Activated T-helper 17 cell treated with anti-CD3 and anti-CD28 coated beads, Interleukin-2, amount 50 U/mL, for 72 hours (primary cell): Measurements from ENCODE around the gene KLK5. TPM values are rescaled to one million over a fixed set of nuclear protein-coding genes. Genes with fewer than 3 reads are reported as not detected.
"Not testable (repeated sequence)": the region's sequence is repeated elsewhere in the genome, so short reads cannot be mapped to it uniquely, and the experiment has no call there.

Experiments
- ATAC-seq: fragments of 150-1000 bp; cut with Tn5 transposase; replicated peaks from 2 replicates; pipeline ENCODE4 v1.10.0; 2021; ENCODE audit warnings: mild to moderate bottlenecking, moderate library complexity
- H3K27ac Mint-ChIP-seq: one replicate; pipeline ENCODE4 v1.8.0; 2022; ENCODE audit warnings: mixed read lengths
- H3K27me3 Mint-ChIP-seq: one replicate; pipeline ENCODE4 v1.8.0; 2022; ENCODE audit warnings: mixed read lengths
- H3K36me3 Mint-ChIP-seq: one replicate; pipeline ENCODE4 v1.8.0; 2022; ENCODE audit warnings: low read depth, mild to moderate bottlenecking, mixed read lengths
- H3K4me1 Mint-ChIP-seq: one replicate; pipeline ENCODE4 v1.8.0; 2022; ENCODE audit warnings: mixed read lengths
- H3K4me3 Mint-ChIP-seq: one replicate; pipeline ENCODE4 v1.8.0; 2022; ENCODE audit warnings: mild to moderate bottlenecking, mixed read lengths
- H3K9me3 Mint-ChIP-seq: one replicate; pipeline ENCODE4 v1.8.0; 2022; ENCODE audit warnings: mixed read lengths
- total RNA-seq, 2 donors: library from RNA; stranded (reverse); gene quantifications; one replicate each; pipeline ENCODE4 v1.2.3, GENCODE V29; 2022

KLK5 gene
- total RNA-seq, 2 donors from 2014 or later, result not detected

DNA sequence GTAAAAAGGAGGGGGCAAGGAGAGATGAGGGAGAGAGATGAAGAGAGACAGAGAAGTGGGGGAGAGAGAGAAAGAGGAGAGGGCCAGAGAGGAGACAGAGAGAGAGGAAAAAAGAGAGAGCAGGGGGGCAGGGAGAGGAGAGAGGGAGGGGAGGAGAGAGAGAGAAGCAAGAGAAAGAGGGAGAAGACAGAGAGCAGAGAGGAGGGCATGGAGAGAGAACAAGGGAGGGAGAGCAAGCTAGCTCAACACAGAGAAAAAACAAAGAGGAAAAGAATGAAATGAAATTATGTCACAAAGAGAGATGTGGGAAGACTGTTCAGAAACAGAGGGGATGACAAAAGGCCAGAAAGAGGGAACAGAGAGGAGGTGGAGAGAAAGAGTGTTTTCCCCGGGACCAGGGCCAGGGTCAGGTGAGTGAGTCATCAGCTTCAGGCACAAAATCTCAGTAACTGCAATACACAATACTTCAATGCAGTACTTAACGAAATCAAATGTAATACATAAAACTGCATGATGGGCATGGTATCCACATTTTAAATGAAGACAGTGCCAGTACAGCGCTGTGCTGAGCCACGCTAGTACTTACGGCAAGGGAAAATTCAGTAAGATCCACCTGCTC is 26.0 kb upstream of the KLK5 start:
- Mint-ChIP-seq H3K36me3 (no peaks in the 10 kb centered on the region), H3K4me3 (no peak overlapping the region), H3K4me1 (no peaks in the 10 kb centered on the region), H3K9me3 (no peaks in the 10 kb centered on the region), H3K27ac (no peak overlapping the region), H3K27me3 (peaks cover 50% of the 10 kb centered on the region)
- ATAC-seq, result no peak

DNA sequence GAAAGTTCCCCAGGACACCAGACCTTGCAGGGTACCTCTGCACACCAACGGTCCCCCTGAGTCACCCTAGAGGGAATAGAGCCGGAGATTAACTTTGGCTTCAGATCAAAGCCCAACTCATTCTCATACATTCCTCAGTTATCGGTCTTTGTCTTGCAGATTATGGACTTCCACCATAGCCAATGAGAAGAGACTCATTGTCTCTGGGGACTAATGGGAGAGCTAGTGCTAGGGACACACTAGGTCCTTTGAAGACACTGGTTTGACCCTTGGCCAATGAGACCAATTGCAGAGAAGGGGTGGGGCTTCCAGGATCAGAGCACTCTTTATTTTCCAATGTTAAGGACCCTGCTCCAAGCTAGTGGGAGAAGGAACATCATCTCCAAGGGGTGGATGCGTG is 24.8 kb upstream of the KLK5 start:
- Mint-ChIP-seq H3K4me1 (no peaks in the 10 kb centered on the region), H3K36me3 (no peaks in the 10 kb centered on the region), H3K4me3 (no peak overlapping the region), H3K27ac (no peak overlapping the region), H3K27me3 (peaks cover 53% of the 10 kb centered on the region), H3K9me3 (no peaks in the 10 kb centered on the region)
- ATAC-seq, result no peak

DNA sequence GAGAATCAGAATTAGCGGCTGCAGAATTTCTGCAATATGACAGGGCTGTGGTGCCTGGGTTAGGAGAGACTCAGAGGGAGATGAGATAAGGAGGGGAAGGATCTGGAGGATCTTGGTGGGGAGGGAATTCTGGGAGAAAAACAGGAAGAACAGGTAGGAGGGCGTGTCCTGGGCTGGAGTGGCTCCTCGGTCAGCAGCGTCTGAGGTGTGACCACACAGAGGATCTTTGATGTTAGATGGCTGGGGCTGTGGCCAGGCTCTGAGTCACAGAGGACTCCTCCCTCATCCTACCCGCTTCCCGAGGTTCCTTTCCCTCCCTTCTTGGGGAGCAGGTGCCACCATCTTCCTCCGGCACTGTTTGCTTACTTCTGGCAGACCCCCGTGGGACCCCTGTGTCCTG is 22.9 kb upstream of the KLK5 start:
- H3K27me3 Mint-ChIP-seq, result peaks cover 46% of the 10 kb centered on the region
- no peak for ATAC-seq
- H3K27ac Mint-ChIP-seq, result no peak overlapping the region
- H3K4me1 Mint-ChIP-seq, result no peaks in the 10 kb centered on the region
- no peaks in the 10 kb centered on the region for H3K36me3 Mint-ChIP-seq
- no peak overlapping the region for H3K4me3 Mint-ChIP-seq
- no peaks in the 10 kb centered on the region for H3K9me3 Mint-ChIP-seq

DNA sequence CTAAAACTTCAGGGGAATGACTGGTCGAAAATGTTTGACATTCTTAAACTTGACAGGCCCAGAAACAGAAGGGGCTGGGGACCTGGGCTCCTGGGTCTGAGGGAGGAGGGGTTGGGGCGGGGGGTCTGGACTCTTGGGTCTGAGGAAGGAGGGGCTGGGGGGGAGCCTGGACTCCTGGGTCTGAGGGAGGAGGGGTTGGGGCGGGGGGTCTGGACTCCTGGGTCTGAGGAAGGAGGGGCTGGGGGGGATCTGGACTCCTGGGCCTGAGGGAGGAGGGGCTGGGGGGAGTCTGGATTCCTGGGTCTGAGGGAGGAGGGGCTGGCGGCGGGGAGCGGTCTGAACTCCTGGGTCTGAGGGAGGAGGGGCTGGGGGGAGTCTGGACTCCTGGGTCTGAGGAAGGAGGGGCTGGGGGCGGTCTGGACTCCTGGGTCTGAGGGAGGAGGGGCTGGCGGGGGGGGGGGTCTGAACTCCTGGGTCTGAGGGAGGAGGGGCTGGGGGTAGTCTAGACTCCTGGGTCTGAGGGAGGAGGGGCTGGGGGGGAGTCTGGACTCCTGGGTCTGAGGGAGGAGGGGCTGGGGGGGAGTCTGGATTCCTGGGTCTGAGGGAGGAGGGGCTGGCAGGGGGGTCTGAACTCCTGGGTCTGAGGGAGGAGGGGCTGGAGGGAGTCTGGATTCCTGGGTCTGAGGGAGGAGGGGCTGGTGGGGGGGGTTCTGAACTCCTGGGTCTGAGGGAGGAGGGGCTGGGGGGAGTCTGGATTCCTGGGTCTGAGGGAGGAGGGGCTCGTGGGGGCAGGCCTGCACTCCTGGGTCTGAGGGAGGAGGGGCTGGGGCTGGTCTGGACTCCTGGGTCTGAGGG is 22.1 kb upstream of the KLK5 start:
- H3K27ac Mint-ChIP-seq, result no peak overlapping the region
- no peak for ATAC-seq
- H3K4me1 Mint-ChIP-seq, result no peaks in the 10 kb centered on the region
- no peak overlapping the region for H3K4me3 Mint-ChIP-seq
- peaks cover 48% of the 10 kb centered on the region for H3K27me3 Mint-ChIP-seq
- no peaks in the 10 kb centered on the region for H3K9me3 Mint-ChIP-seq
- H3K36me3 Mint-ChIP-seq, result no peaks in the 10 kb centered on the region

DNA sequence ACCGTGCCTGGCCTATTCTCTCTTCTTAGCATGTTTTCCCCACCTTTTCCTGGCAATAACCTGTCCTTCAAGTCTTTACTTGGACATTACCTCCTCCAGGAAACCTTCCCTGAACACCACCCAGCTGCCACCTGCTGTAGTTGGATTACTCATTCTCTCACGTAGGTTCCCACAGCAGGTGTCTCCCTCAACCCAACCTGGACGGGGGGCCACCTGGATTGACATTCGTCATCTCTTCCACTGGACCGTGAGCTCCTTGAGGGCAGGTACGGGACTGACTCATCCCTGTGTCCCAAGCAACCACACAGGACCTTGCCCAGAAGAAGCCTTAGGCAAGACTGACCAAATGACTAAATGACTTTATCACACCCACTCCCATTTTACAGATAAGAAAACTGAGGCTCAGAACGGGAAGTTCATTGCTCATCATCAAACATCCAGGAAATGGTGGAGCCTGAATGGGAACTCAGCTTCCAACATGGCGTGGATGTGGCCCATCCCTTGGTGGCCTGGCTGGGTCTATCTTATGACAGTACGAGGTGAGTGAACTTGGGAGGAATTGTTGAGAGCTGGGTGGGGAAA is 20.0 kb upstream of the KLK5 start:
- H3K36me3 Mint-ChIP-seq, result no peaks in the 10 kb centered on the region
- H3K4me1 Mint-ChIP-seq, result no peaks in the 10 kb centered on the region
- no peak overlapping the region for H3K4me3 Mint-ChIP-seq
- H3K27me3 Mint-ChIP-seq, result peaks cover 41% of the 10 kb centered on the region
- no peak for ATAC-seq
- no peaks in the 10 kb centered on the region for H3K9me3 Mint-ChIP-seq
- no peak overlapping the region for H3K27ac Mint-ChIP-seq

DNA sequence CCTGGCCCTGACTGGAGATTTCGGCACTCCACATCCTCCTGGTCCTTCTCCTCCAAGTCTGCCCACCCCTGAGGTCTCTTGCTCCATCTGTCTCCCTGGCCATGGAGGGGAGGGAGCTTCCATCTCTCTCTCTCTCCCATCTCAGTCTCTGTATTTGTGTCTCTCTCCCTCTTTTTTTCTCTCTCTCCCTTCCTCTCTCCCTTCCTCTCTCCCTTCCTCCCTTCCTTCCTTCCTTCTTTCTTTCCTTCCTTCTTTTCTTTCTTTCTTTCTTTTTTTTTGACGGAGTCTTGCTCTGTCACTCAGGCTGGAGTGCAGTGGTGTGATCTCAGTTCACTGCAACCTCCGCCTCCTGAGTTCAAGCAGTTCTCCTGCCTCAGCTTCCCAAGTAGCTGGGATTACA is 17.0 kb upstream of the KLK5 start:
- peaks cover 38% of the 10 kb centered on the region for H3K27me3 Mint-ChIP-seq
- H3K9me3 Mint-ChIP-seq, ATAC-seq, H3K36me3 Mint-ChIP-seq, H3K4me1 Mint-ChIP-seq, H3K4me3 Mint-ChIP-seq, H3K27ac Mint-ChIP-seq: not testable (repeated sequence)

DNA sequence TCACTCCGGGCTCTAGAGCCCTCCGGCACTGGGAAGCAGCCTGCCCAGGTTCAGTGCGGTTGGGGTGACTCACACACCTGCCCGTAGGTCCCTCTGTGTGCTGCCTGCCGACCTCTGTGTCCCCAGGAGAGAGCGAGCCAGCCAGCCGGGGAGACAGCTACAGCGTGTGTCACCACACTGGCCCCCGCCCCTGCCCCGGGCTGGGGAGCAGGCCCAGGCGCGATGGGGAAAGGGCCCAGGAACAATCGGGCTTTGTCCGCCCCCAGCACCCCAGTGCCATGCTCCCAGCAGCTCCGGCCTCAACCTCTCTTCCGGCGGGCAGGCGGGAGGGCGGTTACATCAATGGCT is 16.5 kb upstream of the KLK5 start, which contains the start of gene KLK6:
KLK6 (minus strand) TSS at position 179 of the 348 bp plus-strand sequence. CDS start 1,487 bp downstream, outside the sequence.
- H3K27ac Mint-ChIP-seq, result no peak within 1 kb of the TSS
- no peaks in the 10 kb centered on the region for H3K9me3 Mint-ChIP-seq
- H3K27me3 Mint-ChIP-seq, result peaks cover 36% of the 10 kb centered on the region
- no peaks in the 10 kb centered on the region for H3K36me3 Mint-ChIP-seq
- H3K4me3 Mint-ChIP-seq, result no peak within 1 kb of the TSS
- ATAC-seq, result no peak
- H3K4me1 Mint-ChIP-seq, result no peaks in the 10 kb centered on the region

DNA sequence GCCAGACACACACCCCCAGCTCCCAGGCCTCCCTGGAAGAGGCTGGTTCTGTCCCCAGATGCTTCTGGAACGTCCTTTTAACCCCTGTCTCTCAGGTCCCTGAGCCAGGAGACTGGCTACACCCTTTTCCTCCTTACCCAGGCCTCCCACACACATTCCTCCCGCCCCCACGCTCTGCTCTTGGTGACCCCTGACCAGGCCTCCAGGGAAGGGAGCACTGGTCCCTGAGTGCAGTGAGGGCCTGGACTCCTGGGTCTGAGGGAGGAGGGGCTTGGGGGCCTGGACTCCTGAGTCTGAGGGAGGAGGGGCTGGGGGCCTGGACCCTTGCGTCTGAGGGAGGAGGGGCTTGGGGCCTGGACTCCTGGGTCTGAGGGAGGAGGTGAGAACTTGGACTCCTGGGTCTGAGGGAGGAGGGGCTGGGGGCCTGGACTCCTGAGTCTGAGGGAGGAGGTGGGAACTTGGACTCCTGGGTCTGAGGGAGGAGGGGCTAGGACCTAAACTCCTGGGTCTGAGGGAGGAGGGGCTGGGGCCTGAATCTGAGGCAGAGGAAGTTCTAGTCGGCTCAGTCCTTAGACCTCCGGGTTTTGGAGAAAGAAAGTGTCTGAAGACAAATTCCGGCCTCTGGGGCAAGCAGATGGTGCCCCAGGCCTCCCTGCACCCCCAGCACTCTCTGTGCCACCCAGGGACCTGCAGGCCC is 16.0 kb upstream of the KLK5 start:
- ATAC-seq, result no peak
- no peaks in the 10 kb centered on the region for H3K36me3 Mint-ChIP-seq
- no peaks in the 10 kb centered on the region for H3K4me1 Mint-ChIP-seq

DNA sequence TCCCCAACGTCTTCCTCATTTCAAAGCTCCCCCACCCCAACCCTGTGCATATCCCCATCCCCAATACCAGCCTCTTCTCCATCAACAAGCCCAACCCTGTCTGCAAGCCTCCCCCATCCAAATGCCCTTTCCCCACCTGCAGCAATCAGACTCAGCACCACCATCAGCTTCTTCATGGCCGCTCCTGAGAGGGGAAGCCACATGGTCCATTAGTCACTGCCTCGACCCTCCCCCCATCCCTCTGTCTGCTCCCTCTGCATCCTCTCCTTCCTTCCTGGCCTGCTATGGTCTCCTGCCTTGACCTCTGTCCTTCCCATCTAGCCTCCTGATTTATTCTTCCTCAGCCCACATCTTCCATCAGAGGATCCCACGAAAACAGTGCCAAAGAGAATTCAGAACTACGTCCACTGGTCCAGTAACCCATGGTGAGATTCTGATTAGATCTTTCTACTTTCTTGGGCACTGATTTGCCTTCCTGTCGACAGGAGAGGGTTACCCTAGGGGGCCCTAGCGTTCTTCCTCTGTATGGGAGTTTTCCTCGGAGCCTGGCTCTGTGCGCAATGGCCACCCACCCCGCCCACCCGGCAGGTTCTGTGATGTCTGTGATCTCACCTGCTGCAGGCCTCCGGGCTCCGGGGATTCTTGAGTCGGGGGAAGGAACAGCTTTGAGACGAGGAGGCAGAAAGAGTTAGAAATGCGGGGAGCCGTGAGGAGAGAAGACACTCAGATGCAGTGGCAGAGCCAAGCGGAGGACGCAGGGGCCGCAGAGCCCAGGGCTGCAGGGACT is 15.3 kb upstream of the KLK5 start:
- H3K4me1 Mint-ChIP-seq, result no peaks in the 10 kb centered on the region
- no peaks in the 10 kb centered on the region for H3K36me3 Mint-ChIP-seq
- H3K27ac Mint-ChIP-seq, result no peak overlapping the region
- peaks cover 42% of the 10 kb centered on the region for H3K27me3 Mint-ChIP-seq
- ATAC-seq, result no peak
- H3K9me3 Mint-ChIP-seq, result no peaks in the 10 kb centered on the region
- no peak overlapping the region for H3K4me3 Mint-ChIP-seq

More for the DNA sequence above, 16.0 kb upstream of the KLK5 start:
- Mint-ChIP-seq H3K27me3 (peaks cover 38% of the 10 kb centered on the region), H3K9me3 (no peaks in the 10 kb centered on the region), H3K4me3 (no peak overlapping the region), H3K27ac (no peak overlapping the region)

DNA sequence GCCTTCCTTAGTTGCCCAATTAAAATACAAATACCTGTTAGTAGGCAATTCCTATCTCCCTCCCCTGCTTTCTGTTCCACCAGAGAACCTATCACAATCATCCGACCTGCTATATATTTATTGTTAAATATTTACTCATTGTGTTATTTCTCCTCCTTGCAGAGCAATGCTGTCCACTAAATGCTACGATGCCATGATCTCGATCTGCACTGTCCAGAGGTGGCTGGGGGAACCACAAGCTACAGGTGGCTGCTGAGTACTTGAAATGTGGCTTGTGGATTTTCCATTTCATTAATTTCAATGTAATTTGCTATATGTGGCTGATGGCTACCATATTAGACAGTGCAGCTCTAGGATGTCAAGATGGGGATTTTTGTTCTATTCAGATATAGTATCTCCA is 11.4 kb upstream of the KLK5 start:
- Mint-ChIP-seq H3K9me3 (peaks cover 15% of the 10 kb centered on the region), H3K4me1 (peaks cover 4% of the 10 kb centered on the region), H3K36me3 (no peaks in the 10 kb centered on the region), H3K27me3 (peaks cover 42% of the 10 kb centered on the region), H3K27ac (no peak overlapping the region), H3K4me3 (no peak overlapping the region)
- no peak for ATAC-seq

DNA sequence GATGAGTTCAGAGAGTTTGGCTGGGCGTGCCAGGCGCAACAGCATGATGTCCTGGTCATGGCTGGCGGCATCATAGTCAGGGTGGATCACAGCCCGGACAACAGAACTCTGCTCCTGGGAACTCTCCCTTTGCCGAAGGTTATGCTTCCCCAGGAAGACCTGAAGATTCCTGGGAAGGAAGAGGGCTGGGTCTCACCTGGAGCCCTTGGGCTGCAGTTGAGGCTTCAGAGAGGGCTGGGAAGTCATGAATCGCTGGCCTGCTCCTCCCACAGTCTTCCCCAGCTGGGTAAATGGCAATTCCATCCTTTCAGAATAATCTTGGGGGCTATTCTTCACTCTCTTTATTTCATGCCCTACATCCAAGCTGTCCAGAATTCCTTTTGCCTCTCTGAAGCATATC is 10.5 kb upstream of the KLK5 start:
- Mint-ChIP-seq H3K36me3 (no peaks in the 10 kb centered on the region), H3K27me3 (peaks cover 49% of the 10 kb centered on the region), H3K4me3 (no peak overlapping the region), H3K27ac (no peak overlapping the region), H3K9me3 (peaks cover 16% of the 10 kb centered on the region), H3K4me1 (peaks cover 6% of the 10 kb centered on the region)
- no peak for ATAC-seq

DNA sequence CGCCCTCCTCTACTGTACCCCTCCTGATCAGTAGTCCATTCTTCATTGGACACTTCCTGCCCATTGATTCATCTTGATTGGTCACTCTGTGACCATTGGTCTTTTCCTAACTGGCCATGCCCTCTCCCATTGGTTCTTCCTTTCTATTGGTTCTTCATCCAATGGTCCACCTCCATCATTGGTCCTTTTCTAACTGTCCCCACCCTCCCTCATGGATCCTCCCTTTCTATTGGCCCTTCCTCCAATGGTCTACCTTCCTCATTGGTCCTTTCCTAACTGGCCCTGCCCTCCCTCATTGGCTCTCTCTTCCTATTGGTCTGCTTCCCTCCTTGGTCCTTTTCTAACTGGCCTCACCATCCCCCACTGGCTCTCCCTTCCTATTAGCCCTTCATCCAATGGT is 9.4 kb upstream of the KLK5 start:
- Mint-ChIP-seq H3K27ac (no peak overlapping the region), H3K4me3 (no peak overlapping the region), H3K9me3 (peaks cover 16% of the 10 kb centered on the region), H3K4me1 (peaks cover 6% of the 10 kb centered on the region), H3K36me3 (no peaks in the 10 kb centered on the region), H3K27me3 (peaks cover 46% of the 10 kb centered on the region)
- ATAC-seq, result no peak

DNA sequence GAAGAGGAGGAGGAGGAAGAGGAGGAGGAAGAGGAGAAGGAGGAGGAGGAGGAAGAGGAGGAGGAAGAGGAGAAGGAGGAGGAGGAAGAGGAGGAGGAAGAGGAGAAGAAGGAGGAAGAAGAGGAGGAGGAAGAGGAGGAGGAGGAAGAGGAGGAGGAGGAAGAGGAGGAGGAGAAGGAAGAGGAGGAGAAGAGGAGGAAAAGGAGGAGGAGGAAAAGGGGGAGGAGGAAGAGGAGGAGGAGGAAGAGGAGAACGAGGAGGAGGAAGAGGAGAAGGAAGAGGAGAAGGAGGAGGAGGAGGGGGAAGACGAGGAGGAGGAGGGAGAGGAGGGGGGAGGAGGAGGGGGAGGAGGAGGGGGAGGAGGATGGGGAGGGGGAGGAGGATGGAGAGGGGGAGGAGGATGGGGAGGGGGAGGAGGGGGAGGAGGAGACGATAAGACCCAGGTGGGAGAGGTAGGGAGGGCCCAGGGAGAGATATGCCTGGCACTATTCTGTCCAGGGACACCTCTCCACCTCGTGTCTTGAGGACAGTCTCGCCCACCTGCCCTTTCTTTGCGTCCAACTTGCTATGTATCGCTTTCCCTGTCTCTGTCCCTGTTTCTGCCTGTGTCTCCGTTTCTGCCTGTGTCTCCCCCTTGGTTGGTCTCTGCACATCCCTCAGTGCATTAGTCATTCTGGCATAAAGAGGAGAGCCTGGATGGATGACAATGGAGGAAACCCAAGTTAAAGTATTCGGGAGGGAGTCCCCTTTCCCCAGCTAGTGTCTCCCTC is 7.1 kb upstream of the KLK5 start:
- Mint-ChIP-seq H3K4me1 (peaks cover 6% of the 10 kb centered on the region), H3K27ac (no peak overlapping the region), H3K27me3 (peaks cover 40% of the 10 kb centered on the region), H3K9me3 (peaks cover 16% of the 10 kb centered on the region), H3K4me3 (no peak overlapping the region), H3K36me3 (no peaks in the 10 kb centered on the region)
- ATAC-seq, result no peak
